GM19438 (cell line): ENCODE results near the gene LCP2.
A peak's percentile ranks its signal among the peaks of the same experiment; 100 is the strongest.

Source experiments
- ATAC-seq: cut with Tn5 transposase; IDR thresholded peaks from one replicate; pipeline ENCODE4 v1.9.1; 2021; ENCODE audit warnings: low read depth; ENCODE audit not compliant: unreplicated experiment

The LCP2 gene

GRCh38 chr5:170297589-170298462 is at the start of gene LCP2:
TSS of gene LCP2 (minus strand) at chr5:170297777. CDS start at chr5:170297611, 166 bp downstream.
- ATAC-seq: peak; percentile 60

GRCh38 chr5:170347022-170347567 is 49.5 kb upstream of the LCP2 start:
- ATAC-seq: no peak

DNA sequence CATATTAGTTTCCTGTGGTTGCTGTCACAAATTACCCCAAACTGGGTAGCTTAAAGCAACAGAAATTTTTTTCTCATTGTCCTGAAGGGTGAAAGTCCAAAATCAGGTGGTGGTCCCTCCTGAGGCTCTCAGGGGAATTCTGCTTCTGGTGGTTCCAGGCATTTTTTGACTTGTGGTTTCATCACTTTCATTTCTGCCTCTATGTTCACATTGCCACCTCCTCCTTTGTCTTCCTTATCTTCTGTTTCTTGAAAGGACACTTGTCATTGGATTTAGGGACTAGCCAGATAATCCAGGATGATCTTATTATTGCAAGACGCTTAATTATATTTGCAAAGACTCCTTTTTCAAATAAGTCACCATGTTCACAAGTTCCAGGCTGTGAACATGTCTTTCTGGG is 48.4 kb upstream of the LCP2 start:
- no peak for ATAC-seq

DNA sequence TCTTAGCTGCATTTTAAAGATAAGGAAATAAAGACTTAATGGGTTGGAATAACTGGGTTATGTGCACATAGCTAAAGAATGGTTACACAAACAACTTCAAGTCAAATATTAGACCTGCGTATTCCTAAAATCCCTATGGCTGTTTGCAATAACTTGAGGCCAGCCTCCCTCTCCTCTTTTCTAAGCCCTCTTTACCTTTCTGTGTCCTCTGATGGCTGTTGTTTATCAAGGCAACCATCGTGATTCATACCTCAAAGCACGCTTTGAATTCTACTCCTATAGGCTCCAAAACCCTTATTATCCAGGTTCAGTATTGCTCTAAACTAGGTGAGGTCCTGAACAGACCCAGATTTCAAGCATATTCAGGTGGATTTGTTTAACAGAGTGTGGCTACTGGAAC is 45.6 kb upstream of the LCP2 start:
- no peak for ATAC-seq

DNA sequence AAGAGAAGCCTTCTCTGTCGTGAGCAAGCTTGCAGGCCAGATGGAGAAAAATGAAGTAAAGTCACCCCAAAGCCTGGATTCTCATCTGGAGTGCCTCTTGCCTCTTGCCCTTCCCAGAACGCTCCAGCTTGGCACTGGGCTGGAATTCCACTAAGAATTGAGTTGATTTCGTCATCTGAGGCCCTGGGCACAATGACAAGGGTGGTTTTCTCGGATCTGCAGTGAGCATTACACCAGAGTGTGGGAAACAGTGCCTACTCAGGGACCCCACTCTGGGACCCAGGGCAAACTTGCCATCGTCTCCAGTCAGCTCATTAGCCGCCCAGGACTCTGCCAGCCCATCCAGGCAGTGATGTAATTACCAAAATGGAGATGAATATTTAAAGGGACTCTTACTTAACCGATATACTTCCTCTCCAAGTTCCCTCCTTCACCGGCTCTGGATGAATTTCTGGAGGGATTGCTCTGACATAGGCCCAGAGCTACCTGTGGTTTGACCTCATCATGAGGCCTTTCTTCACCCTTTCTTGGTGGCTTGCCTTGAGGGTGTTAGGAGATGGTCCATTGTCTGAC is 44.7 kb upstream of the LCP2 start:
- ATAC-seq: no peak

DNA sequence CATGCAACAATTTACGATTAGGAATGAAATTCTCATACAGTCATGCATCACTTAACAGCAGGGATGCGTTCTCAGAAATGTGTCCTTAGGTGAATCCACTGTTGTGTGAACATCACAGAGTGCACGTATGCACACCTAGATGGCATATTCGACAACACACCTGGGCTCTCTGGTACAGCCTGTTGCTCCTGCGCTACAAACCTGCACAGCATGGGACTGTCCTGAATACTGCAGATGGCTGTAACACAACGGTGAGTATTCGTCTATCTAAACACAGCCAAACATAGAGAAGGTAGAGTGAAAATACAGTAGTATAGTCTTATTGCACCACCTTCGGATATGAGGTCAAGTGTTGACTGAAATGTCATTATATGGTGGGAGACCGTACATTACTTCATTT is 44.0 kb upstream of the LCP2 start:
- no peak for ATAC-seq

GRCh38 chr5:170339780-170340167 is 42.2 kb upstream of the LCP2 start:
- no peak for ATAC-seq

DNA sequence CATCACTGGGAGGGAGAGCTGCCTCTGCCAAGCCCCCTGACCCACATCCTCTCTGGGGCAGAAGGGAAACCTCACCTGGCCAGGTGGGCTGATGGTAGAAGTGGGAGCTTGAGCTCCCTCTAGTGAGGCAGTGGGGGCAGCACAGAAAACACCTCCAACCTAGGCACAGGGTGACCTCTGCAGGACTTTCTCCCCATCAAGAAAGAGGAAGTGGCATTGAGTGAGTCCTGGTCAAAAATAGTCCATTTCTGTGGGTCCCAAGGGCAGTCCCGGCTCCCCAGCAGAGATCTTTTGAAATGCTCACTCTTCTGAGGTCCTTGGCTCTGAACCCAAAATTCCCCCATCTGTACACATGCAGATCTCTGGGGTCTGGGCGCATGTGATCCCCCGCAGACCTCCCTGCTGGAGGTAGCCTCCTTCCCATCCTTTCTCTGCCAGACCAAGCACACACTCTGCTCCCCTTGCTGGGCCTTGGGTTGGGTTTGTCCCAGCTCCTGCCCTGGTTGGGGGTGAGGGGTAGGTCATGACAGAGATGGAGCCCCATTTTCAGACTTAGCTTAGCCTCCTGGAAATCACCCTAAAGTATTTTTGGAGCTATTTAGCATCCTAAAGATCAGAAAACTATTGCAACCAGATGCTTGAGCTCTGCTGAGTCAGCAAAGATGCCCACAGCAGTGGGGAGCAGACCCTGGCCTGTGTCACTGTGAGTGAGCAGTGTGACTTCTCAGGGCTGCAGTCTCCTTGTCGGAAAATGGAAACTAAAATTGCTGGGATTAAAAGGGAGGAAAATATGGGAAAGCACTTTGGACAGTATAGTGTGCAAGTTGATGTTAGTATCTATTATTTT is 41.6 kb upstream of the LCP2 start:
- ATAC-seq: peak; percentile 86

DNA sequence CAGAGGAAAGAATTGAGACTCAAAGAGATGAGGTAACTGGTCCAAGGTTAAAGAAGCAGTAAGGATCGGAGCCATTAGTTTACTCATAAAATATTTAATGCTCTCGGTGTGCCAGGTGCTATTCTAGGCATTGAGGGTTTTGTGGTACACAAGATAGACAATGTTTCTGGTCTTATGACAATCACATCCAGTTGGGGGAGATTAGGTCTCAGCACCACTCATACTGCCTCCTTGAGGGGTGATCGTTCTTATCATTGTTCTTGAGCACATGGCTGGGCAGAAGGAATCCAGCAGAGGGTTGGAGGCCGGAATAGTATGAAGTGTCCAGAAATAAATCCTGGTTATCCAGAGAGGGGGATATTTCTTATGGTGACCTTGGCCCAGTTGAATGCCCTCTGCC is 40.7 kb upstream of the LCP2 start:
- no peak for ATAC-seq

DNA sequence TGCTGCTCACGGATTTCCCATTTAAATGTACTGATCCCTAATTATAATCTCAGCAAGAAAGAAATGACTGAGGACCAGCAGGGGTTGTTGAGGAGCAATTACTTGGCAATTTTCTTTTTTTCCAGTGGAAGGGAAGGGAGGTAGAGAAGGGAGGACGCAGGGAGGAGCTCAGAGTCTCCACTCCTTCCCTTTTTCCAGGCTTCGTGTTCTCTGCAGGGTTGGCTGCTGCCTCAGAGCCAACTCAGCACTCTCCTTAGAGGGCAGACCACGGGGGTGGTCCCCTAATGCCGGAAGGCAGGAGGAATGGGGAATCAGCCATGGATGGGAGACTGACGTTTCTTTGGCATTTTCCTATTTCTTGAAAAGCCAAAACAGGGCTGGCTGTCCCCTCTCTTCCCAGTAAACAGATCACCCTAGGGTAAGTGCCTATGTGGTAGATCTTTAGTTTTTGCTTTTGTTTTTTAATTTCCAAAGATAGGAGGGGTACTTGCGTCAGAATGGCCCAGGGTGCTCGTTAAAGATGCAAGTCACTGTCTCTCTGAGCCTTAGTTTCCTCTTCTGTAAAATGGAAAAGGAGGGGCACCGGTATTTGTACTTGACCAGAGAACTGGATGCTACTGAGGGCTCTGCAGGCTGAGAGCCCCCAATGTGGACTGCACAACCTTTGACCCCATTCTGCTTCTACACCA is 39.6 kb upstream of the LCP2 start:
- ATAC-seq: no peak

- no peak for ATAC-seq
Observed at GRCh38 chr5:170336065-170336464, 38.5 kb upstream of the LCP2 start.

- ATAC-seq: no peak
Observed at GRCh38 chr5:170334626-170335025, 37.0 kb upstream of the LCP2 start.

DNA sequence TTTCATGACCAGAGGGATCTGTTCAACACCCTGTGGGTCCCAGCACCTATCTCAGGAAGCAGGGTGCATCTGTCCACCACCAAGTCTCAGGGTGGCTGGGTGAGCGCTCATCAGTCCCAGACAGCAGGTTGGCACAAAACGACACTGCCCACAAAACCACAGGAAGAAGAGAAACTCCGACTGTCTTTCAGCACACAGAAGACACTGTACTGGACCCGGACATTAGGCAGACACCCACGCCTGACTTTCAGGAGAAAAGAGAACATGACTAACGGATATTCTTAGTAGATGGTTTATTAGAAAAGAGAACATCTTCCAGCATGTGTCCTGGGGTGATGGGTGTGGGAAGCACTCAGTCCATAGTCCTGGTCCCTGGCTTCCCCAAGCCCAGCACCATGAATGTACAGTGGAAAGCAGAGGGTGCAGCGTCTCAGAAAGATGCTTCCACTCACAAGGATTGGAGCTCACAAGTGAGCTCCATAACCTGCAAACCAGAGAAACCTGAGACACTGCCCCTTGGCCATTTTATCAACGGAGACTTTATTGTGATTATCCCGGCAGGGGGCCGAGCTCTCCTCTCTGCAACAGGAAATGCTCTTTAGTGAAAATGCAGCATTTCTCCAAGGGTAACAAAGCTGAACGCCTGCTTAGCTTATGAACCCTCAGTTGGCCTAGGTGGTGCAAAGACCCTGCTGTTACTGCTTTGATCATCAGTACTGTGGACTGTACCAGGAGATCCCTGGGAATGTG is 35.8 kb upstream of the LCP2 start:
- ATAC-seq: no peak

DNA sequence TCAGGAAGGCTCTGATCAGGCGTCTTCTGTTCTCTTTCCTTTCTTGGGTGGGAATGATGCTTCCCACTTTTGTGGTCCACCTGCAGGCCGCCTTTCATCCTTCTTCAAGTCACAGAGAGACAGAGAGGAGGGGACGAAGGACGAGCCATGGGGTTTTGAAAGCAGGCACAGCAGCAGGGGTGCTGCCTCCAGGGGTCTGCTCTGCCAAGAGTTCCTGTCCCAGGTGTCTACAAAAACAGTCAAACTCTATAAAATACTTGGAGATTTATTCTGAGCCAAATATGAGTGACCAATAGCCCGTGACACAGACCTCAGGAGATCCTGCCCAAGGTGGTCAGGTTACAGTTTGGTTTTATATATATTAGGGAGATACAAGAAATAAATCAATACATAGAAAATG is 34.5 kb upstream of the LCP2 start:
- ATAC-seq: no peak

GRCh38 chr5:170330568-170331054 is 33.0 kb upstream of the LCP2 start:
- peak; percentile 6 for ATAC-seq

- ATAC-seq: no peak
Observed at GRCh38 chr5:170329524-170329923, 31.9 kb upstream of the LCP2 start.

DNA sequence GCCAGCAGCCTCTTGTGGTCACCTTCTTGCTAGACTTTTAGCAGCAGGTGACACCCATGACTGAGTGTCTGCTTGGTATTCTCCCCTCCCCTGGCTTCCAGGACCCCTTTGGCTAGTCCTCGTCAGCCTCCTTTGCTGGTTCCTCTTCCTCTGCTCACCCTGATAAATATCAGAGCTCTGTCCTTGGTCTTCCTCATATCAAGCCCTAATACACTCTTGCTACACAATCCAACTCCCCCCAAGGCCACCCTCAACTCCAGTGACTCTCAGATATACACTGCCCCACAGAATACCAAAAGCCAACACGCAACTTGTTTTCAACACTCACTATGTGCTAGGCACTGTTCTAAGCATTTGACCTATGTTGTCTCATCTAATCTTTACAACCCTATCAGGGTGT is 30.3 kb upstream of the LCP2 start:
- ATAC-seq: no peak

DNA sequence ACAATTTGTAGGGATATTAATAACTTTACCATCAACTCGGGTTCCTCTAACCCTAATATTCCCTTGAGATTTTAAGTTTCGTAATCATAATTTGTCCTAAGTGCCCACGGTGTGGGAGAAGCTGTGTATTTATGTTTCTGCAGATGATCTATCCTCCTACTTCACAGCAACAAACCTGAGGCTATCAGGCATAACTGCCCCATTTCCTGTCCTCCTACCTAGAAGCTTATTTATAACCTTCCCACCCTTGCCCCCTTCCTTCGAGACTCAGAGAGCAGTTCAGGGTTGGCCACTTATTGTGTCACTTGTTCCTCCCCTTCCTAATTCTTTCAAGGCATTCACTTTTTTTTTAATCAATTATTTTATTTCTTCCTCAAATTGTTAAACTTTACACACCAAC is 29.6 kb upstream of the LCP2 start:
- ATAC-seq: peak; percentile 40

DNA sequence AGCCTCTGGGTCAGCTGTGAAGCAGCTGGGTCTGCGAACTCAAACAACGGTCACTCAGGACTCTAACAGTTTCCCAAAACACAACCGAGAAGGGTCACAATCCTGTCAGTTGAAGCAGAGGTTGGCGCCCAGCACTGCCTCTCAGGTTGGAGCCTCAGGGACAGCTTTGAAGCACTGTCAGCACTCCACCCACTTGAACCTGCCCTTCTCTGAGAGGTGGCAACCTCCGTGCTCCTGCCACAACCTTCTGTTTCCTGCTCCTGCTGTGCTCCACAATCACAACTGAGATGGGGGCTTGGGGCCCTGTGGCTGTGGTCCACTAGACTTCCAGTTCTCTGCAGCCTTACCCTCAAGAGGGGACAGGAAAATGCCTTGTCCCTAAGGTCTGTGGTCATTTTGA is 21.7 kb upstream of the LCP2 start:
- no peak for ATAC-seq

GRCh38 chr5:170317499-170317898 is 19.9 kb upstream of the LCP2 start:
- no peak for ATAC-seq
